Measurements from ENCODE around the gene OLFML3. TPM values are rescaled to one million over a fixed set of nuclear protein-coding genes. Genes with fewer than 3 reads are reported as not detected.

The OLFML3 gene
- total and polyA plus RNA-seq, 4 experiments from 2014 or later: 0.42 to 0.70 TPM; not detected in 2

DNA sequence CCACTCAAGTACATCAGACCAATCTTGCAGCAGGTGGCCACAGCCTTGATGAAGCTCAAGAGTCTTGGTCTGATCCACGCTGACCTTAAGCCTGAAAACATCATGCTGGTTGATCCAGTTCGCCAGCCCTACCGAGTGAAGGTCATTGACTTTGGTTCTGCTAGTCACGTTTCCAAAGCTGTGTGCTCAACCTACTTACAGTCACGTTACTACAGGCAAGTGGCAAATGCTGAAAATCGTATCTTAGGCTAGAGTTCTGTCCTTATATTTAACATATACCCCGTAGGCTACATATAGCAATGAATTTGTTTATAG is 38.1 kb upstream of the OLFML3 start:
- H3K4me1 ChIP-seq (ENCODE audit: insufficient read depth, low read length): peaks cover 85% of the 10 kb centered on the region
- intact Hi-C loops (cut with micrococcal nuclease): no loop called here
- H3K27ac ChIP-seq (ENCODE audit: low read depth, low read length): peak overlapping the region; percentile 52
- peaks cover 55 to 85% (median 71%) of the 10 kb centered on the region in 4 donors for H3K4me1 Mint-ChIP-seq
- H3K27me3 Mint-ChIP-seq: no peaks in the 10 kb centered on the region
- H3K4me3 ChIP-seq (ENCODE audit: low read length in 2 of 2): peak overlapping the region in 1 of 2 donors; percentile 35
- peaks cover 0 to 2% (median 0%) of the 10 kb centered on the region in 8 donors for H3K9me3 Mint-ChIP-seq
- DNase-seq: no peak
- ChIA-PET CTCF (ENCODE audit: partially characterized antibody) (interaction anchor here (1.2 to 3.1 kb wide), 5 partner anchors 10 to 106 kb away, joined by 5 to 20 read pairs (median 7); partner anchors contain the start of genes AP4B1, DCLRE1B and HIPK1), POLR2A (ENCODE audit: partially characterized antibody) (interaction anchor here (0.9 to 7.7 kb wide), 4 partner anchors 11 to 129 kb away, joined by 3 to 88 read pairs (median 4); partner anchors contain the start of genes AP4B1, DCLRE1B, HIPK1 and RSBN1)
- H3K27ac Mint-ChIP-seq: peak overlapping the region; percentile 86 to 97 (median 91)
- H3K9me3 ChIP-seq (ENCODE audit: control insufficient read depth in 1 of 2, low read length in 2 of 2): no peaks in the 10 kb centered on the region
- peak overlapping the region; percentile 12 to 89 (median 82) for H3K4me3 Mint-ChIP-seq
- no peaks in the 10 kb centered on the region for H3K27me3 ChIP-seq (ENCODE audit: insufficient read depth, low read length)
- H3K36me3 ChIP-seq (ENCODE audit: insufficient read depth, low read length): peaks cover 15% of the 10 kb centered on the region
- peaks cover 32 to 50% of the 10 kb centered on the region in 2 donors for H3K36me3 Mint-ChIP-seq

DNA sequence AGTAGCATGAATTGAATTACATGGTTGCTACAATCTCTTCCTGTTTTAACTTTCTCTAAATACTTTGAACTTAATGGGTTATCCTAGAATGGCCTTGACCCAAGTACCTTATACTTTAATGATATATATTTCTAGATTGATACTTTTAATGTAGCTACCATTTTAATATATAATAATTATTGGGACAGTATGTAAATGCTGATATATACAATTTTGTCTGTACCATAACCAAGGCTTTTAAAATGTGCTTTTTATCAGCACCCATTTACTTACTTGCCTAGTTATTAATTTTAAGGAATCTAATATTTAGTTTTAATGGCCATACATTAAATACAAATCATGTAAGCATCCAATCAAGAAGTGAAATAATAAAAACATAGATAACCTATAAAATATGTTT is 36.7 kb upstream of the OLFML3 start:
- Histone ChIP-seq H3K27me3 (ENCODE audit: insufficient read depth, low read length) (no peaks in the 10 kb centered on the region), H3K9me3 (ENCODE audit: control insufficient read depth in 1 of 2, low read length in 2 of 2) (no peaks in the 10 kb centered on the region), H3K27ac (ENCODE audit: low read depth, low read length) (no peak overlapping the region), H3K4me1 (ENCODE audit: insufficient read depth, low read length) (peaks cover 85% of the 10 kb centered on the region), H3K36me3 (ENCODE audit: insufficient read depth, low read length) (peaks cover 15% of the 10 kb centered on the region), H3K4me3 (ENCODE audit: low read length in 2 of 2) (no peak overlapping the region)
- H3K9me3 Mint-ChIP-seq: peaks cover 0 to 2% (median 0%) of the 10 kb centered on the region in 8 donors
- ChIA-PET CTCF (ENCODE audit: partially characterized antibody) (interaction anchor here (0.6 to 2.8 kb wide), 3 partner anchors 12 to 185 kb away, joined by 3 to 9 read pairs (median 4); partner anchors contain the start of gene HIPK1), POLR2A (ENCODE audit: partially characterized antibody) (interaction anchor here (7.7 kb wide), 1 partner anchor 12 kb away, joined by 88 read pairs; the partner anchor contains the start of gene HIPK1)
- H3K4me1 Mint-ChIP-seq: peaks cover 59 to 85% (median 74%) of the 10 kb centered on the region in 4 donors
- peak overlapping the region in 1 of 8 donors; percentile 2 for H3K4me3 Mint-ChIP-seq
- intact Hi-C loops (cut with micrococcal nuclease): no loop called here
- no peak for DNase-seq
- peaks cover 29 to 53% of the 10 kb centered on the region in 2 donors for H3K36me3 Mint-ChIP-seq
- H3K27ac Mint-ChIP-seq: peak overlapping the region in 4 of 7 donors; percentile 22 to 74 (median 48)
- no peaks in the 10 kb centered on the region for H3K27me3 Mint-ChIP-seq

DNA sequence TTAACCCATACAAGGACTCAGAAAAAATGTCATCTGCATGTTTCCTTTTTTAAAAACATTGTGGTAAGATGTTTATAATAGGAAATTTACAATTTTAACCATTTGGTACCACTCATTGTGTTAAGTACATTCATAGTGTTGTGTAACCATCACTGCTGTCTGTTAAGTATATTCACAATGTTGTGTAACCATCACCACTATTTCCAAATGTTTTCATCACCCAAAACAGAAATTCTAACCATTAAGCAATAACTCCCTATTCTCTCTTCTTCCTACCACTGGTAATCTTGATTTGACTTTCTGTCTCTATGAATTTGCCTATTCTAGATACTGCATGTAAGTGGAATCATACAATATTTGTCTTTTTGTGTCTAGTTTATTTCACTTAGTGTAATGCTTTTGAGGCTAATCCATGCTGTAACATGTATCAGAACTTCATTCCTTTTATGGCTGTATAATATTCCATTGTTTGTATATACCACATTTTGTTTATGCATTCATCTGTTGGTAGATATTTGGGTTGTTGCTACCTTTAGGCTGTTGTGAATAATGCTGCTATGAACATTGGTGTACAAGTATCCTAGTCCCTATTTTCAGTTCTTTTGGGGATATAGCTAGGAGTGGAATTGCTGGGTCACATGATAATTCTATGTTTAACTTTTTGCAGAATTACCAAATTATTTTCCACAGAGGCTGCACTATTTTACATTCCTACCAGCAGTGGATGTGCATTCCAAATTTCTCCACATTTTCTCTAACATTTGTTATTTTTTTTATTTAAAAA is 36.1 kb upstream of the OLFML3 start:
- Mint-ChIP-seq H3K4me1 (peaks cover 58 to 85% (median 74%) of the 10 kb centered on the region in 4 donors), H3K27me3 (no peaks in the 10 kb centered on the region), H3K9me3 (peaks cover 0 to under 1% (median 0%) of the 10 kb centered on the region in 8 donors), H3K27ac (peak overlapping the region in 6 of 7 donors; percentile 25 to 81 (median 45)), H3K4me3 (peak overlapping the region in 2 of 8 donors; percentile 0 to 78), H3K36me3 (peaks cover 29 to 51% of the 10 kb centered on the region in 2 donors)
- peaks cover 15% of the 10 kb centered on the region for H3K36me3 ChIP-seq (ENCODE audit: insufficient read depth, low read length)
- intact Hi-C loops (cut with micrococcal nuclease): no loop called here
- peaks cover 85% of the 10 kb centered on the region for H3K4me1 ChIP-seq (ENCODE audit: insufficient read depth, low read length)
- H3K27me3 ChIP-seq (ENCODE audit: insufficient read depth, low read length): no peaks in the 10 kb centered on the region
- no peaks in the 10 kb centered on the region for H3K9me3 ChIP-seq (ENCODE audit: control insufficient read depth in 1 of 2, low read length in 2 of 2)
- DNase-seq: no peak
- no peak overlapping the region for H3K4me3 ChIP-seq (ENCODE audit: low read length in 2 of 2)
- ChIA-PET CTCF (ENCODE audit: partially characterized antibody) (interaction anchor here (0.6 to 2.8 kb wide), 3 partner anchors 13 to 185 kb away, joined by 3 to 9 read pairs (median 4); partner anchors contain the start of gene HIPK1), POLR2A (ENCODE audit: partially characterized antibody) (interaction anchor here (0.9 to 7.7 kb wide), 2 partner anchors 9 to 13 kb away, joined by 4 to 88 read pairs; partner anchors contain the start of gene HIPK1)
- H3K27ac ChIP-seq (ENCODE audit: low read depth, low read length): no peak overlapping the region

DNA sequence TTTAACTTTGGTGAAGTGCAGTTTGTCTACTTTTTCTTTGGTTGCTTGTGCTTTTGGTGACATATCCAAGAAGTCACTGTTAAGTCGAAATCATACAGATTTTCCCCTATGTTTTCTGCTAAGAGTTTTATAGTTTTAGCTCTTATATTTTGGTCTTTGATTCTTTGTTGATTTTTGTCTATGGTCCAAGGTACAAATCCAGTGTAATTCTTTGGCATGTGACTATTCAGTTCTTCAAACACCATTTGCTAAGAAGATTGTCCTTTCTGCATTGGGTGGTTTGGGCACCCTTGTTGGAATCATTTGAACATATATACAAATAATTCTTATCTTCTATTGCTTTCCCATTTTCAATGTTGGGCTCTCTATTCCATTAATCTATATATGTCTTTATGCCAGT is 33.9 kb upstream of the OLFML3 start:
- peaks cover 31 to 47% of the 10 kb centered on the region in 2 donors for H3K36me3 Mint-ChIP-seq
- H3K4me1 Mint-ChIP-seq: peaks cover 55 to 85% (median 69%) of the 10 kb centered on the region in 4 donors
- Histone ChIP-seq H3K9me3 (ENCODE audit: control insufficient read depth in 1 of 2, low read length in 2 of 2) (no peaks in the 10 kb centered on the region), H3K36me3 (ENCODE audit: insufficient read depth, low read length) (peaks cover 13% of the 10 kb centered on the region), H3K27ac (ENCODE audit: low read depth, low read length) (no peak overlapping the region), H3K4me3 (ENCODE audit: low read length in 2 of 2) (no peak overlapping the region), H3K27me3 (ENCODE audit: insufficient read depth, low read length) (no peaks in the 10 kb centered on the region), H3K4me1 (ENCODE audit: insufficient read depth, low read length) (peaks cover 85% of the 10 kb centered on the region)
- intact Hi-C loops (cut with micrococcal nuclease): no loop called here
- no peaks in the 10 kb centered on the region for H3K27me3 Mint-ChIP-seq
- DNase-seq: no peak
- no peaks in the 10 kb centered on the region for H3K9me3 Mint-ChIP-seq
- peak overlapping the region; percentile 14 to 94 (median 55) for H3K27ac Mint-ChIP-seq
- ChIA-PET POLR2A (ENCODE audit: partially characterized antibody) (interaction anchor here (1.1 to 4.2 kb wide), 3 partner anchors 8 to 40 kb away, joined by 3 to 120 read pairs (median 31); partner anchors contain the start of genes AP4B1, DCLRE1B and HIPK1), CTCF (ENCODE audit: partially characterized antibody) (interaction anchor here (2.7 to 6.1 kb wide), 2 partner anchors 13 to 40 kb away, joined by 9 to 98 read pairs; partner anchors contain the start of genes AP4B1, DCLRE1B and HIPK1)
- peak overlapping the region in 5 of 8 donors; percentile 27 to 86 (median 47) for H3K4me3 Mint-ChIP-seq

DNA sequence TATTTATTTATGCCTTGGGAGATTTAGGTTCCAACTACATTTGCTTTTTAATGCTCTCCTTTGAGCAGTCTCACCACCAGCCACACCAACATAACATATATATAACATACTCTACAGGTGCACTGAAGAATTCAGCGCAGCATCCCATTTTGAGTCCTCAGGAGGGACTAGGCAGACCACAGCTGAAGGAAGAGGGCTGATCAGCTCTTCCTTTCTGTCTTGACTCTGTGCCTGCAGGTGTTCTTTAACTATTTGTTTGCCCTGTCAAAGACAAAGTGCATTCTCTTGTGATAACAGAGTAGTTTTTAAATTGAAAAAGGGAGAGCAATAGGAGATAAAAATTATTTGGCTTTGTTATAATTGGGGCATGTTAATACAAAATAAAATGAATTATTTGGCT is 33.2 kb upstream of the OLFML3 start:
- Histone ChIP-seq H3K4me1 (ENCODE audit: insufficient read depth, low read length) (peaks cover 85% of the 10 kb centered on the region), H3K27ac (ENCODE audit: low read depth, low read length) (peak overlapping the region; percentile 27), H3K4me3 (ENCODE audit: low read length in 2 of 2) (no peak overlapping the region), H3K27me3 (ENCODE audit: insufficient read depth, low read length) (no peaks in the 10 kb centered on the region), H3K9me3 (ENCODE audit: control insufficient read depth in 1 of 2, low read length in 2 of 2) (no peaks in the 10 kb centered on the region), H3K36me3 (ENCODE audit: insufficient read depth, low read length) (peaks cover 6% of the 10 kb centered on the region)
- intact Hi-C loops (cut with micrococcal nuclease): no loop called here
- Mint-ChIP-seq H3K27ac (peak overlapping the region; percentile 83 to 95 (median 94)), H3K4me3 (peak overlapping the region; percentile 16 to 86 (median 80)), H3K9me3 (no peaks in the 10 kb centered on the region), H3K36me3 (peaks cover 23 to 42% of the 10 kb centered on the region in 2 donors), H3K4me1 (peaks cover 48 to 85% (median 63%) of the 10 kb centered on the region in 4 donors), H3K27me3 (no peaks in the 10 kb centered on the region)
- CTCF ChIA-PET (ENCODE audit: partially characterized antibody): interaction anchor here (0.7 to 6.1 kb wide), 10 partner anchors 8 to 179 kb away, joined by 3 to 98 read pairs (median 6); partner anchors contain the start of genes AP4B1, DCLRE1B, HIPK1 and RSBN1
- no peak for DNase-seq
- POLR2A ChIA-PET (ENCODE audit: partially characterized antibody): interaction anchor here (0.8 to 4.2 kb wide), 6 partner anchors 9 to 395 kb away, joined by 3 to 120 read pairs (median 6); partner anchors contain the start of genes AP4B1, DCLRE1B, HIPK1 and RSBN1

DNA sequence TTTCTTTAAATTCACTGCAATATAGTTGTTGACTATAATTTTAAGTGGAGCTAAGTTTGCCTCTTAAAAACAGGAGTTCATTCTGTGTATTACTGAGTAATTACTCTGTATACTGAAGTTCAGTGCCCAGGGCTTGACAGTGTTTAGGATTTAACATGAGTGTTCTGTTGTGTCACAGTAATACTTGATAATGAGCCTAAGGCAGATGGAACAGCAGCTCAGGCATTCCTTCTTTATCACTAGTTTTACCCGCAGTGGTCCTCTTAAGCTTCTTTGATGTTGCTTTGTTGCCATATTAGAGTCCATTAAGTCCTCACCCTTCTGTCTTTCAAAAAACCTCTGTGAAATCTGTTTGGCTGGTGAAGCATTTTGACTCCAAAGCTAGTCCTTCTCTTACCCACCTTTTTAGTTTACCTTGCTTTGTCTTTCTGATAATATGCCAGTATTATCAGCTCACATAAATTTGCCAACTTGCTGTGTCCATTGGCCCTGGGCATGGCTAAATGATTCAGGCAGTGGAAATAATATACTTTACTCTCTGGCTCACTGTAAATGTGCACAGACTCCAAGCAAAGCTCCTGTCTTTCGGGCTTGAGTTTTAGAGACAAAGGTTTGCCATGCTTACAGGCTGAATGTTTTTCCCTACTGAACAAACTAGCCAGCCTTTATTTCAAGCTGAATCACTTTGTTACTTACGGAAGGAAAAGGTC is 32.4 kb upstream of the OLFML3 start:
- no peaks in the 10 kb centered on the region for H3K27me3 Mint-ChIP-seq
- Histone ChIP-seq H3K36me3 (ENCODE audit: insufficient read depth, low read length) (peaks cover 4% of the 10 kb centered on the region), H3K9me3 (ENCODE audit: control insufficient read depth in 1 of 2, low read length in 2 of 2) (no peaks in the 10 kb centered on the region), H3K27ac (ENCODE audit: low read depth, low read length) (peak overlapping the region; percentile 69), H3K27me3 (ENCODE audit: insufficient read depth, low read length) (no peaks in the 10 kb centered on the region), H3K4me1 (ENCODE audit: insufficient read depth, low read length) (peaks cover 89% of the 10 kb centered on the region), H3K4me3 (ENCODE audit: low read length in 2 of 2) (peak overlapping the region; percentile 9 to 54)
- CTCF ChIA-PET (ENCODE audit: partially characterized antibody): interaction anchor here (0.7 to 6.1 kb wide), 12 partner anchors 9 to 180 kb away, joined by 3 to 98 read pairs (median 5); partner anchors contain the start of genes AP4B1, DCLRE1B, HIPK1 and RSBN1
- DNase-seq: no peak
- H3K36me3 Mint-ChIP-seq: peaks cover 21 to 44% of the 10 kb centered on the region in 2 donors
- H3K4me1 Mint-ChIP-seq: peaks cover 48 to 88% (median 65%) of the 10 kb centered on the region in 4 donors
- intact Hi-C loops (cut with micrococcal nuclease): loop anchor here (1.0 kb wide), 1 partner anchor 16 kb away; no protein-coding TSS in a partner anchor
- peak overlapping the region; percentile 87 to 96 (median 94) for H3K27ac Mint-ChIP-seq
- peak overlapping the region; percentile 66 to 86 (median 82) for H3K4me3 Mint-ChIP-seq
- no peaks in the 10 kb centered on the region for H3K9me3 Mint-ChIP-seq
- POLR2A ChIA-PET (ENCODE audit: partially characterized antibody): interaction anchor here (0.5 to 4.2 kb wide), 9 partner anchors 9 to 873 kb away, joined by 3 to 120 read pairs (median 5); partner anchors contain the start of genes AP4B1, DCLRE1B, HIPK1 and RSBN1
